GM19452 (cell line): ENCODE data around the gene FOXL1.
"Not testable (repeated sequence)": the region's sequence is repeated elsewhere in the genome, so short reads cannot be mapped to it uniquely, and the experiment has no call there.

Experiments used
- ATAC-seq: cut with Tn5 transposase; IDR thresholded peaks from one replicate; pipeline ENCODE4 v1.9.1; 2021; ENCODE audit not compliant: unreplicated experiment

The FOXL1 gene

GRCh38 chr16:86579268-86580062 lies 1.1 kb downstream of the FOXL1 start:
- no peak for ATAC-seq

- ATAC-seq: no peak
Measured at GRCh38 chr16:86580063-86580790, 1.9 kb downstream of the FOXL1 start.

GRCh38 chr16:86580791-86581170 lies 2.4 kb downstream of the FOXL1 start:
- no peak for ATAC-seq

- ATAC-seq: no peak
Measured at GRCh38 chr16:86581458-86581857, 3.1 kb downstream of the FOXL1 start.

GRCh38 chr16:86584071-86584685 lies 5.8 kb downstream of the FOXL1 start:
- no peak for ATAC-seq

GRCh38 chr16:86584726-86585721 lies 6.7 kb downstream of the FOXL1 start:
- no peak for ATAC-seq

- no peak for ATAC-seq
Measured at GRCh38 chr16:86585821-86586611, 7.7 kb downstream of the FOXL1 start.

GRCh38 chr16:86587487-86587886 lies 9.1 kb downstream of the FOXL1 start:
- ATAC-seq: no peak

- ATAC-seq: not testable (repeated sequence)
Measured at GRCh38 chr16:86587955-86588354, 9.6 kb downstream of the FOXL1 start.

GRCh38 chr16:86590501-86591144 lies 12.3 kb downstream of the FOXL1 start:
- ATAC-seq: no peak

- ATAC-seq: no peak
Measured at GRCh38 chr16:86591270-86591669, 12.9 kb downstream of the FOXL1 start.

- no peak for ATAC-seq
Measured at GRCh38 chr16:86593913-86594620, 15.7 kb downstream of the FOXL1 start.

GRCh38 chr16:86594721-86595120 lies 16.4 kb downstream of the FOXL1 start:
- no peak for ATAC-seq

- ATAC-seq: no peak
Measured at GRCh38 chr16:86595983-86596605, 17.7 kb downstream of the FOXL1 start.

- no peak for ATAC-seq
Measured at GRCh38 chr16:86597126-86597879, 19.0 kb downstream of the FOXL1 start.

GRCh38 chr16:86597880-86598606 lies 19.7 kb downstream of the FOXL1 start:
- no peak for ATAC-seq
